ENCODE results near the gene COX8A. TPM values are rescaled to one million over a fixed set of nuclear protein-coding genes. Genes with fewer than 3 reads are reported as not detected.

The COX8A gene
- total and polyA plus RNA-seq, 10 of the 15 experiments (the other 5 are each of a cell fraction or from before 2014, with no cell fraction given): 243 to 1,476 (median 522) TPM

DNA sequence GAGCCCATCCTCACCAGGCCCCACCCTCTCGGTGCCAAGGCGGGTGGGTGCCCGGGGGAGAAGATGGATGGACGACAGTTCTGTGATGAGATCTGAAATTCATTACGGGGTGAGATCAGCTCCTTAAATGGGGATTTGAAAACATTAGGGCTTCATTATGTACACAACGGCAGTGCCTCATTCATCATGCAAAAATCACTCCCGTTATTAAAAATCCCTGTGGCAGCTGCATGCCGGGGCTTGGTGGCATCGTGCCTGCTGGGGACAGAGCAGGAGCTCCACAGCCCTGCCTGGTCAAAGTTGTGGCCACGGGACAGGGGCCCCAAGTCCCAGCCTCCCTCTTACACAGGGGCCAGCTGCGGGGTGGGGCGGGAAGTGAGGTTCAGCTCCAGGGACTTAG lies 32.0 kb downstream of the COX8A start (continued):
- TF ChIP-seq, protein P1, sequence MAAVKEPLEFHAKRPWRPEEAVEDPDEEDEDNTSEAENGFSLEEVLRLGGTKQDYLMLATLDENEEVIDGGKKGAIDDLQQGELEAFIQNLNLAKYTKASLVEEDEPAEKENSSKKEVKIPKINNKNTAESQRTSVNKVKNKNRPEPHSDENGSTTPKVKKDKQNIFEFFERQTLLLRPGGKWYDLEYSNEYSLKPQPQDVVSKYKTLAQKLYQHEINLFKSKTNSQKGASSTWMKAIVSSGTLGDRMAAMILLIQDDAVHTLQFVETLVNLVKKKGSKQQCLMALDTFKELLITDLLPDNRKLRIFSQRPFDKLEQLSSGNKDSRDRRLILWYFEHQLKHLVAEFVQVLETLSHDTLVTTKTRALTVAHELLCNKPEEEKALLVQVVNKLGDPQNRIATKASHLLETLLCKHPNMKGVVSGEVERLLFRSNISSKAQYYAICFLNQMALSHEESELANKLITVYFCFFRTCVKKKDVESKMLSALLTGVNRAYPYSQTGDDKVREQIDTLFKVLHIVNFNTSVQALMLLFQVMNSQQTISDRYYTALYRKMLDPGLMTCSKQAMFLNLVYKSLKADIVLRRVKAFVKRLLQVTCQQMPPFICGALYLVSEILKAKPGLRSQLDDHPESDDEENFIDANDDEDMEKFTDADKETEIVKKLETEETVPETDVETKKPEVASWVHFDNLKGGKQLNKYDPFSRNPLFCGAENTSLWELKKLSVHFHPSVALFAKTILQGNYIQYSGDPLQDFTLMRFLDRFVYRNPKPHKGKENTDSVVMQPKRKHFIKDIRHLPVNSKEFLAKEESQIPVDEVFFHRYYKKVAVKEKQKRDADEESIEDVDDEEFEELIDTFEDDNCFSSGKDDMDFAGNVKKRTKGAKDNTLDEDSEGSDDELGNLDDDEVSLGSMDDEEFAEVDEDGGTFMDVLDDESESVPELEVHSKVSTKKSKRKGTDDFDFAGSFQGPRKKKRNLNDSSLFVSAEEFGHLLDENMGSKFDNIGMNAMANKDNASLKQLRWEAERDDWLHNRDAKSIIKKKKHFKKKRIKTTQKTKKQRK (IDR thresholded peaks at IDR 0.05; ENCODE audit: low read depth, low read length): no peak
- no peak for TF ChIP-seq EP300 (IDR thresholded peaks at IDR 0.05; ENCODE audit: borderline replicate concordance in 1 of 2, control insufficient read depth in 1 of 2, low read depth in 2 of 2, low read length in 2 of 2)
- TF ChIP-seq NR2C2 (IDR thresholded peaks at IDR 0.05; ENCODE audit: borderline replicate concordance, control insufficient read depth, insufficient read length, low read depth): no peak
- TF ChIP-seq, protein P2, sequence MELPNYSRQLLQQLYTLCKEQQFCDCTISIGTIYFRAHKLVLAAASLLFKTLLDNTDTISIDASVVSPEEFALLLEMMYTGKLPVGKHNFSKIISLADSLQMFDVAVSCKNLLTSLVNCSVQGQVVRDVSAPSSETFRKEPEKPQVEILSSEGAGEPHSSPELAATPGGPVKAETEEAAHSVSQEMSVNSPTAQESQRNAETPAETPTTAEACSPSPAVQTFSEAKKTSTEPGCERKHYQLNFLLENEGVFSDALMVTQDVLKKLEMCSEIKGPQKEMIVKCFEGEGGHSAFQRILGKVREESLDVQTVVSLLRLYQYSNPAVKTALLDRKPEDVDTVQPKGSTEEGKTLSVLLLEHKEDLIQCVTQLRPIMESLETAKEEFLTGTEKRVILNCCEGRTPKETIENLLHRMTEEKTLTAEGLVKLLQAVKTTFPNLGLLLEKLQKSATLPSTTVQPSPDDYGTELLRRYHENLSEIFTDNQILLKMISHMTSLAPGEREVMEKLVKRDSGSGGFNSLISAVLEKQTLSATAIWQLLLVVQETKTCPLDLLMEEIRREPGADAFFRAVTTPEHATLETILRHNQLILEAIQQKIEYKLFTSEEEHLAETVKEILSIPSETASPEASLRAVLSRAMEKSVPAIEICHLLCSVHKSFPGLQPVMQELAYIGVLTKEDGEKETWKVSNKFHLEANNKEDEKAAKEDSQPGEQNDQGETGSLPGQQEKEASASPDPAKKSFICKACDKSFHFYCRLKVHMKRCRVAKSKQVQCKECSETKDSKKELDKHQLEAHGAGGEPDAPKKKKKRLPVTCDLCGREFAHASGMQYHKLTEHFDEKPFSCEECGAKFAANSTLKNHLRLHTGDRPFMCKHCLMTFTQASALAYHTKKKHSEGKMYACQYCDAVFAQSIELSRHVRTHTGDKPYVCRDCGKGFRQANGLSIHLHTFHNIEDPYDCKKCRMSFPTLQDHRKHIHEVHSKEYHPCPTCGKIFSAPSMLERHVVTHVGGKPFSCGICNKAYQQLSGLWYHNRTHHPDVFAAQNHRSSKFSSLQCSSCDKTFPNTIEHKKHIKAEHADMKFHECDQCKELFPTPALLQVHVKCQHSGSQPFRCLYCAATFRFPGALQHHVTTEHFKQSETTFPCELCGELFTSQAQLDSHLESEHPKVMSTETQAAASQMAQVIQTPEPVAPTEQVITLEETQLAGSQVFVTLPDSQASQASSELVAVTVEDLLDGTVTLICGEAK (IDR thresholded peaks at IDR 0.05; ENCODE audit: borderline replicate concordance): no peak
- no peak for TF ChIP-seq ZNF622 (IDR thresholded peaks at IDR 0.05)
